ENCODE results near the gene C21orf58.

The C21orf58 gene

DNA sequence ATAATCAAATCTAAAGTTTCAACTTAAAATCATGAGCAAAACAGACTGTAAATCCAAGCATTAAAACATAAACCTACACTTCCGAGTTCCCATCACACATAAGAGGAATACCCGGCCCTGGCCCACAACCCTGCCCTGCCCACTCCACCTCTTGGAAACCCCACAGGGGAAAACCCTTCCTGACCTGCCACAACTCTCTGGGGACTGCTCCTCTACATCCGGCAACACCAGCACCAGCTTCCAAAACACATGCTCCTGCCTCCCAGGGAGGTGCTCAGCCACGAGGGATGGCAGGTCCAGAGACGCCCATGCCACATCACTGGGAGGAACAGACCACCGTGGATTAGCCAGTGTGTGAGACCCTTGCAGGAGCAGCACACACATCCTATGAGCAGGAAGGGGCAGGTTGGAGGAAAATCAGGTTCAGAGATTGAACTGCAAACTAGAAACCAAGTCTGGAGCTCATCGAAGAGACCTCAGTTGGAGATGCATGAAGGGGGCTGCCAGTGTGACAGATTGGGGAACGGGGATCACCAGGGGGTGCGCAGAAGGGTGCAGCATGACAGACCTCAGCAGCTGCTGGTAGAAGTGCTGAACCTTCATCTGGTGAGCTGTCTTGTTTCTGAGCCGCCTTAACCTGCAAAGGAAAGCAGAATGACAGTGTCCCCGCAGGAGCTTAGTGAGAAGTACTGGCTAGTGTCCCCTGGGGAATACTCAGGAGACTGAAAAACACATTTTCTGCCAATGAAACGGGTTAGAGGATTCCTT lies 69.3 kb downstream of the C21orf58 start:
- no peak for DNase-seq

DNA sequence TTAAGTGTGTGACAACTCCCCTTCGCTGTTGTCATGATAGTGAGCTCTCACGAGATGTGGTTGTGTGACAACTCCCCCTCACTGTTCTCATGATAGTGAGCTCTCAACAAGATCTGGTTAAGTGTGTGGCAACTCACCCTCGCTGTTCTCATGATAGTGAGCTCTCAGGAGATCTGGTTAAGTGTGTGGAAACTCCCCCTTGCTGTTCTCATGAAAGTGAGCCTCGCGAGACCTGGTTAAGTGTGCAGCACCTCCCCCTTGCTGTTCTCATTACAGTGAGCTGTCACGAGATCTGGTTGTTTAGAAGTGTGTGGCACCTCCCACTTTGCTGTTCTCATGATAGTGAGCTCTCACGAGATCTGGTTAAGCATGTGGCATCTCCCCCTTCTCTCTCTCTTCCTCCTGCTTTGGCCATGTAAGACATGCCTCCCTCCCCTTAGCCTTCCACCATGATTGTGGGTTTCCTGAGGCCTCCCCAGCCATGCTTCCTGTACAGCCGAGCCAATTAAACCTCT lies 70.0 kb downstream of the C21orf58 start:
- DNase-seq: no peak

DNA sequence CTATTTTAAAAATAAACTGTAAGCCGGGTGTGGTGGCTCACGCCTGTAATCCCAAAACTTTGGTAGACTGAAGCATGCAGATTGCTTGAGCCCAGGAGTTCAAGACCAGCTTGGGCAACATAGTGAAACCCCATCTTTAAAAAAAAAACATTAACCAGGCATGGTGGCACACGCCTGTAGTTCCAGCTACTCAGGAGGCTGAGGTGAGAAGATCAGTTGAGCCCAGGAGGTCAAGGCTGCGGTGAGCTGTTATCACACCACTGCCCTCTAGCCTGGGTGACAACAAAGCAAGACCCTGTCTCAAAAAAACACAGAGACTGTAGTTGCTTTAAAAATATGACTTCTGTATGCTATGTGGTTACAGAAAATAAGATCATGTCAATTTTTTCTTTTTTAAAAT lies 70.8 kb downstream of the C21orf58 start:
- no peak for DNase-seq

Data from suppressor macrophage treated with lipopolysaccharide for 4 hours (primary cell).